ENCODE data around the gene HYI. TPM values are rescaled to one million over a fixed set of nuclear protein-coding genes. Genes with fewer than 3 reads are reported as not detected.

HYI gene
- polyA plus RNA-seq, 1 donor, result 35.4 TPM

DNA sequence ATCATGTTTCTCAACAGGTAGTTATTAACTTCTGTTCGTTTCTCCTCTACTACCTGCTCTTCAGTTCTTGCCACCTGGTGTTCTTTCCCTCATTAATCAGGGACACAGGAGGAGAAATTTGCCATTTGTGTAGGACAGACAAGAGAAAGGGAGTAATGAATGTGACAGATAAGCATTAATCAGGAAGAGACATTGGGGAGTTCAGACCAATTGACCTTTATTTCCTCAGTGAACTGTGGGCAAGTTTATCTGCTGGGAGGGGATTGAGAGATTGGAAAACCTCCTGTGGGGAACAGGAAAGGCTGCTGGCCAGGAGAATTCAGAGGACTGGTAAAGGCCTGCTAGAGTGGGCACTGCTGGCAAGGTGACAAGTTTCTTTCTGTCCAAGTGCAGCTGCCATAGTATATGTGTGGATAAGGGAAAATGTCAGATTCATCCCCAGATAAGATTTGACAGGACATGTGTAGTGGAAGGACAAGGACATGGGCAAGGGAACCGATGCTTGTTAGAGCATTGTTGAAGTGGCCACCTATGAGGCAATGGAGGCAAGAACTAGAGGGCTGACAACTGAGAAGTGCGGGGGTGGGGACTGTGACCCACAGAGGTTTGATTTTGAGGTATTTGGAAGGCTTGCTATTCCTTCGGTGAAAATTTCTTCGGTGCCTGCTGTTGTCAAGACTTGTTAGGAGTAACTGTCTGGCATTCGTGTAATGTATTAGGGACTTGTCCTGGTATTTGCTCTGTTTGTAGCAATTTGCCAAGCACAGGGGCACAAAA is 51.5 kb downstream of the HYI start:
- no peak for DNase-seq

Other genes with a start within 250 kb of the HYI start
- 15.6 TPM for gene TMEM125, start 183.9 kb downstream of the HYI start, polyA plus RNA-seq (ENCODE audit: insufficient read length)
- gene C1orf210, start 168.3 kb downstream of the HYI start, polyA plus RNA-seq (ENCODE audit: insufficient read length), result 21.1 TPM
- 47.3 TPM for gene TIE1, start 152.9 kb downstream of the HYI start, polyA plus RNA-seq (ENCODE audit: insufficient read length)
- gene MPL, start 116.1 kb downstream of the HYI start, polyA plus RNA-seq (ENCODE audit: insufficient read length), result 0.83 TPM
- 47.4 TPM for gene CDC20, start 95.0 kb downstream of the HYI start, polyA plus RNA-seq (ENCODE audit: insufficient read length)
- 84.1 TPM for gene ELOVL1, start 85.9 kb downstream of the HYI start, polyA plus RNA-seq (ENCODE audit: insufficient read length)
- gene MED8, start 64.1 kb downstream of the HYI start, polyA plus RNA-seq (ENCODE audit: insufficient read length), result 39.3 TPM
- gene SZT2, start 64.0 kb downstream of the HYI start, polyA plus RNA-seq (ENCODE audit: insufficient read length), result 31.4 TPM
- gene PTPRF, start 77.0 kb upstream of the HYI start, polyA plus RNA-seq (ENCODE audit: insufficient read length), result 240 TPM
- 58.9 TPM for gene KDM4A, start 196.2 kb upstream of the HYI start, polyA plus RNA-seq (ENCODE audit: insufficient read length)

All from left kidney (tissue), 2 donors.